Activated CD8-positive, alpha-beta memory T cell treated with anti-CD3 and anti-CD28 coated beads, Interleukin-2, amount 50 U/mL, for 1 hour (primary cell): ENCODE measurements around the gene GIT1.
"Not testable (repeated sequence)": the region's sequence is repeated elsewhere in the genome, so short reads cannot be mapped to it uniquely, and the experiment has no call there.

Experiments
- DNase-seq: peaks from one replicate; pipeline ENCODE4 v3.0.0-alpha.2; 2020; ENCODE audit errors: extremely low read depth

The GIT1 gene

DNA sequence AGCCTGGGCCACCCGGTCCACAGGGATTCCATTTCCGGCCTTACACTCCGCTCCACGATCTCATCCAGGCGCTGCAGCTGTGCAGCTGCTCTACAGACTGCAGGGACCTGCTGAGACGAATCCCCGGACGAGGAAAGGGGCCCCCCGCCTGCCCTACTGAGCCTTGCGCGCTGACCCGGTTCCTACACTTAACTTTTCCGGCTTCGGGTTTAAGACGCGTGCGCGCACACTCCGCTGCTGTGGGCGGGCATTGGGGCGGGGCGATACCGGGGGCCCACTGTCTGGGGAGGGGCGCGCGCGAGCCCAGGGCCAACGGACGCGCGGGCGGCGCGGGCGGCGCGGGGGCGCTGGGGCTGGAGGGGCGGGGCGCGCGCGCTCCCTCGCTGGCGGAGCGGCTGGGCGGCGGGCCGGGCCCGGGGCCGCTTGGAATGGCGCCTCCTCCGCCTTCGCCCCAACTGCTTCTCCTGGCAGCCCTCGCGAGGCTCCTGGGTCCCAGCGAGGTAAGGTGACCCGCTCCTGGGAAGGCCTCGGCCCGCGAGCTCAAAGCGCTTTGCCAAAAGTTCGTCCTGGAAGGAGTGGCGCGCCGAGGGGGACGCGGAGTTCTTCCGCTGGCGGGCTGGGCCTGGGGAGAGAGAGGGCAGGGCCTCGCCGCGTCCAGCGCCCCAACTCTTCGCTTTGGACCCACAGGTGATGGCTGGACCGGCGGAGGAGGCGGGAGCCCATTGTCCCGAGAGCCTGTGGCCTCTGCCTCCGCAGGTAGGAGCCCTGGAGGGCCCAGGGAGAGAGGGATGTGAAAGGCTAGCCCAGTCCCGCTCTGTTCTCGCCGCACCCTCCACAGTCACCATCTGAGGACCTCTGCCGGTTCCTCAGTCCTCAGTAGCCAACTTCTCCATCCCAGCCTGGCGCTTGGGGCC lies 20.9 kb downstream of the GIT1 start, which contains the start of gene TP53I13:
Gene TP53I13 (plus strand): TSS at position 371 of the 914 bp plus-strand sequence. CDS start 58 bp downstream, at position 429.
- DNase-seq: peak; percentile 58

DNA sequence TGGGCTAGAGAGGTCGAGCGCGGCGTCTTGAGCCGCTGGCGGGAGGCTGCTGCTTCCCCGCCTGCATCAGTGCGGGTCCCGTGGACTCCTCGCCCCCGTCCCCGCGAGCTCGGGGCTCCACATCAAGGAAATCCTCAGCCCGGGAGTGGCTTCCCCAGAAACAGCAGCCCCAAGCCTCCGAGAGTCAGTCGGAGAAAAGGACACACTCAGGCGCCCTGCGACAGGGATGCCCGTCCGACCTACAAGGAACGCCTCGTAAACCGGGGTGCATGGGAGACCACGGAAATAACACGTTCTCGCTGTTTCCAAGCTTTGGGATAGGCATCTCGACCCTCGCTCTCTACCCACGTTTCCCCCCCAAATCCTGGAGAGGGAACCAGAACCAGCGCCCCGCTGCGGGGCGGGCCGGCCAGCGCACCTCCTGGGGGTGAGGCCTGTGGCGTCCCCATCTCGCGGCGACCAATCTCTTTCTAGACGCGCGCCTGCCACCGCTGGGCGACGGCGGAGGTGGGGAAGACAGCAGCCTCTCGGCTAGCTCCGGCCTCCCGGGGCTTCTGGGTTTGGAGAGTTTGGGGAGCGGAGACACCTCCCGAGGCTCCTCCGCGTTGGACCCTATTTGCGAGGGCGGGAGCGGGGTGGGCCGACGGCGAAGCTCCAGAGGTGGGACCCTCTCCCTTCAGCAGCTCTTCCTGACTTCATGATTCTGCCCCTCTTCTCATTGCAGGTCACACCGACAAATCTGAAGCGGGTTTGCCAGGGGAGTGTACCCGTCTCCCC lies 21.7 kb downstream of the GIT1 start:
- no peak for DNase-seq

DNA sequence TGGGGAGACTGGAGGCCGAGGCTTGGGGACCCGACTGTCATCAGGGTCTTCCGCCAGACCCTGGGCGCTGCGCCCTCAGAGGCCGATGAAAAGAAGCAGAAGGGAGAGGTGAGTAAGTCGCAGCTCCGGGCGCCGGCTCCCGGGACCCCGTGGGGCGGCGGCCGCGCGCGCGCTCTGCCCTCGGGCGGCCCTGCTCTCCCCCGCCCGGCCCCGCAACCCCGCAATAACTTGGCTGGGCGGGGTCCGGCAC lies 22.2 kb downstream of the GIT1 start:
- no peak for DNase-seq

DNA sequence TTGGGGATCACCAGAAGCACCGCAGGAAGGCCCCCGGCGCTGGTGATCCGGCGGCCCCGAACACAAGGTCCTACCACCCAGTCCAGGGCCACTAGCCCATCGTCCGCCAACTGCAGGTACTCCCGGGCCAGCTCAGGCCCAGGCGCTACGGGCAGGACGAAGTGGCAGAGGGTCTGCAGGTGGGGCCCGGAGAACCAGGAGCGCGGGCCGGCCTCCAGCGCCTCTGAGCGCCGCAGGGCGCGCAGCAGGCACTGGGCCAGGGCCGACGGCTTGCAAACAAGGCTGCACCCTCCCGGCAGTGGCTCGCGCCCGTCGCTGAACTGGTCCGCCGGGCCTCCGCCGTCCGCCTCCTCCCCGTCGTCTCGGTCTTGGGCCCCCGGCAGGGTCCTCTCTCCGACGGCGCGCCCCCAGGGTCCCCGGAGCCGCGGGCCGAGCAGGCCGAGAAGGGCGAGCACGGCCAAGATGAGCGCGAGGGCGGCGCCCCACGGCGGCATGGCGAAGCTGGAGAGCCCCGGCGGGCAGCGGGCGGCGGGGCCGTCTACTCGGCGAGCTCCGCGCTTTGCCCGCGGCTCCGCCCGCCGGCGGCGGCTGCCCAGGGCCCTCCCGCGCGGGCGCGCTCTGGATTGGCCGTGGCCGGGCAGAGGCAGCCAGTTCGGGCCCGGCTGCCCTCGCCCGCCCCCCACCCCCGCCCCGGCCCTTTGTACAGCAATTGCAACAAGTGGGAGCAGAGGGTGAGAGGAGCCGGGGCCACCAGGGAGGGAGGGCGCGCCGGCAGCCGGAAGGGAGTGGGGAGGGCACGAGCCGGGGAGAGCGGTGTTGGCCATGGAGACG lies 22.8 kb downstream of the GIT1 start, which contains the start of gene ABHD15:
Gene ABHD15 (minus strand): TSS at position 565 of the 831 bp plus-strand sequence. CDS start 71 bp downstream, at position 494.
- DNase-seq: no peak

DNA sequence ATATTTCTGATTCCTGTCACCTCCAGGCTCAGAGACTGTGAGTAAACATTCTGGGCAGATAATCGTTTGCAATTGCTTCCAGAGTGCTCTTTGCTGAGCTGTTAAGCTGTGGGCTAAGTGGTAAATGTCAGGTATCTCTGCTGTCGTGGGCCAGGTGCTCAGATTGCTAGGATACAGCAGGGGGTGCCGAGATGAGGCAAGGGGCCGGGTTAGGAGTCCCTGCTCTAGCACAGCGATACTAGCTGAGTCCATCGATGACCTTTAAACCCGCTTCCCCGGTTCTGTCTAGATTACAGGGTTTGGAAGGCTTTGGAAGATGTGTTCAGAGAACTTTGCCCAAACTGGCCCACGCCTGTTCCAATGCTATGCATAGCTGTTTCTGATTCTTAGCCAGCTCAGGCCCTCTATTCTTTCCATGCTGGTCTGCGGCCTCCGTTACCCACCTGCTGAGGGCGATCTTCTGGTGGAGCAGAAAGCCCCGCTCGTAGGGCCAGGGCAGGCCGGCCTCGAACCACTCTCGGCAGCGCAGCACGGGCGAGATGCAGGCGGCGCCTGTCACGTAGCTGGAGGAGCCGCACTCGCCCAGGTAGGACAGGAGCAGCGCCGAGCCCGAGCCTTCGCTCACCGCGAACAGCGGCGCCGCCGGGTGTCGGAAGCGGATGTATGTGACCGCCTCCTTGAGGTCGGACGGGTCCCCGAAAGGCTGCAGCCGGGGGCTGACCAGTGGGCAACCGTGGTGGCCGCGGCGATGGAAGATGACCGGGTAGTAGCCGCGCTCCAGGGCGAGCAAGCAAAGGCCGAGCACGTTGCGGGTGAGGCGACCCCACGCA lies 23.6 kb downstream of the GIT1 start:
- no peak for DNase-seq

DNA sequence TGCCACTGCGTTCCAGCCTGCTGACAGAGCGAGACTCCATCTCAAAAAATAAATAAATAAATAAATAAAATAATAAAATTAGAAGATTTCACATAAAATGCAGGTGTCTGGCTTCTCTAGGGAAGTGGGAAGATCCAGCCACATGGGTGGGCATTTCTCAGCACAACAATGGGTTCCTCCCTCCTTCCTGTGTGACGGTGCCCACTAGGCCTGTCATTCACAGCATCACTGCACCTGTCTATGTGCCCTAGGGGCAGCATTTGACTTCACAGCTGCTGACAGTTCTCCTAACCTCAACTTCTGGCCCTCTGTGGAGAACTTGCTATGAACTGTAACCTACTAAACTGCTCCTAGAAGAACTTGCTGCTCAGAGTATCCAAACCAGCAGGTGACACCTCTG lies 25.6 kb downstream of the GIT1 start:
- DNase-seq: no peak

DNA sequence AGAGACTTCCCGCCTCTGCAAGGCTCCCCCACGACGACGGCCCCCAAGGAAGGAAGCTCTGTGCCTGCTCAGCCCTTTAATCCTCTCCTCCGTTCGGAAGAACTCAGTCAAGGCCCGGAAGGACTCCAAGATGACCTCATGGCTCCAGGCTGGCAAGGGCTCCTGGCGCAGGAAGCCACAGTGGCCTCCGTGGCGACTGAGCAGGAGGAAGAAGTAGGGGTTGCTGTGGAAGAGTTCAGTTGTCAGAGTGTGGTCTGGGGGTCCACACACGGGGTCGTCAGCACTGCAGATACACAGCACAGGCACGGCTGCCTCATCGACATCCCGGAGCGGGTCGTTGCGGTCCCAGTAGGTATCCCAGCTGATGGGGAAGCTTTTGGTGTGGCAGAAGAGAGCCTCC lies 26.8 kb downstream of the GIT1 start:
- no peak for DNase-seq

DNA sequence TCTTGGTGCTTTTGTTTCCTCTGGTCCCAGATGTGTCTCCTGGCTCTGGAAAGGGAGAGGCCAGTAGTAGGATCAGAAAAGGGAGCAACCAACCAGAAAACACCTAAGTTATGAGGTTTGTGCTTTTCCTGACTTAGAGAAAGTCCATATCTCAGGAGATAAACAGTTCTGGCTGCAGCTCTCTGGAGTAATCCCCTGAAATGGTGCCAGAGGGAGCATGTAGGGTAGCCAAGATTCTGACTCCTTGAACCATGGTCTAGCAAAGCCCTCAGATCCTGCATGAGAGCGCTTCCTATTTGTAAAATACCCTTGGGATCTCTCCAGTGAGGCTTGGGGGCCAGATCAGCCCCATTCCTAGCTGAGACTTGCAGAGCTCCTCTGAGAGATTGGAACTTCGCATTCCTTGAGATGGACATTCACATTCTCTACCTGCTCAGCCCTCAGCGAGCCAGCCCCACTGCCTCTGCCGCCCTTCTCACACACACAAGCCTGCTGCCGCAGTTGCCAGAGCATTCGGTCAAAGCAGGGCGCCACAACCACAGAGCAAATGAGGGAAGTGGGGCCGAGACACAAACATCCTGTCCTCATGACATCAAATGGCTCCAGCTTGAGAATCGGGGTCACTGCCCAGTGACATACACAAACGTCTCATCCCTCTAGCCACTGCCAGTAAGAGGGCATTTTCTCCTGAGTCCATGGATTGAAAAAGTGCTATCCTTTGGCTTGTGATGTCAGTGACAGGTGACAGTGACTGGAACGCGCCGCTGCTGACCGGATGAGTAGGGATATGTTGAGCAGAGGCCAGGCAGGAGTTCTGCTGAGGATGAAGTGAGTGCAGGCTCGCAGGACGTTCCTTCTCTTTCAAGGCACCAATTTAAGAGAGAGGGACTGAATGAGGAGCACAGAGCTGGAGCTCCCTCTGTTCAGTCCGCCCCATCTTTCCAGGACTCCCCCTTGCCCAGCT lies 27.6 kb downstream of the GIT1 start:
- no peak for DNase-seq

DNA sequence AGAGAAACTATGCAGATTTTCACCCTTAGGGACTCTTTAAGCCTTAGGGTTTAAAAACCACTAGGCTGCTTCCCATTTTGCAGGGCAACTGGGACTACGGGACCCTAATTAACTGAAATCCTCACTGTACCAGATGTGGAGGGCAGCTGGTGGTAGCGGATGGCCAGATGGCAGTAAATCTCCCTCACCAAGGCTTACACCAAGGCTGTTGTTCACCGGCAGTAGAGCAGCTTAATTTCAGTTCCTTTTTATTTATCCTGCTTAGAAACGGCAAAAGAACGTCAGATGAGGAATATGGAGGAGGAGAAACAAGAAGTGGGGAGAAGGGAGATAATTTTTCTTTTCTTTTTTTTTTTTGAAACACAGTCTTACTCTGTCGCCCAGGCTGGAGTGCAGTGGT lies 29.1 kb downstream of the GIT1 start:
- DNase-seq: no peak

DNA sequence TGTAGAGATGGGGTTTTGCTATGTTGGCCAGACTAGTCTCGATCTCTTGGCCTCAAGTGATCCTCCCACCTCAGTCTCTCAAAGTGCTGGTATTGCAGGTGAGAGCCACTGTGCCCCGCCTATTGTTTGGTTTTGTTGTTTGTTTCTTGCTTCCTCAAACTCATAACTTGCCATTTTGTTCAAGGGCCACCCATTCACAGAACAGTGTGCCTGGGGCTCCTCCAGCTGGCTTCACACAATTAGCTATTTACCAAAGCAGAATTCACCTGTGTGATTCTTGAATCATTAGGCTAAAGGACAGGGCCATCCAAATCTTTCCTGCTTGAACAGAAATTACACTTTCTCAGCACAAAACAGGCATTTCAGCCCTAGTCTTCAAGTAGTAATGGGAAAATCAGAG lies 29.8 kb downstream of the GIT1 start:
- no peak for DNase-seq

DNA sequence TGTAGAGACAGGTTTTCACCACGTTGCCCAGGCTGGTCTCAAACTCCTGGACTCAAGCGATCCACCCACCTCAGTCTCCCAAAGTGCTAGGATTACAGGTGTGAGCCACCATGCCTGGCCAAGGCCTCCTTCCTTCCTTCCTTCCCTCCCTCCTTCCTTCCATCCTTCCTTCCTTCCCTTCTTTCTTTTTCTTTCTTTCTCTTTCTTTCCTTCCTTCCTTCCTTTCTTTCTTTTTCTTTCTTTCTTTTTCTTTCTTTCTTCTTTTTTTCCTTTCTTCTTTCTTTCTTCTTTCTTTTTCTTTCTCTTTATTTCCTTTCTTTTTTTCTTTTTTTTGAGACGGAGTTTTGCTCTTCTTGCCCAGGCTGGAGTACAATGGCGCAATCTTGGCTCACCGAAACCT lies 31.3 kb downstream of the GIT1 start:
- not testable (repeated sequence) for DNase-seq

DNA sequence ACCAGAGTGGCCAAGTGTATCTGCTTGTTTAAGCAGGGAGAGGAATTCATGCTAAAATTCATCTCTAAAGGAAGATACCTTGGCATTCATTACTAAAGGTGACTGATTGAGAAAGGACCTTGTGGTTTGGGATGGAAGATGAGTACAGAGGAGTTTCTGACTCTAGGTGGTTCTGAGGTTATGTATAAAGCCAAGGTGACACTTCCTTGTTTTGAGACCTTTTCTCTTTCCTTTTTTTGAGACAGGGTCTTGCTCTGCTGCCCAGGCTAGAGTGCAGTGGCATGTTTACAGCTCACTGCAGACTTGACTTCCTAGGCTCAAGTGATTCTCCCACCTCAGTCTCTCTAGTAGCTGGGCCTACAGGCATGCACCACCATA lies 31.7 kb downstream of the GIT1 start:
- no peak for DNase-seq

DNA sequence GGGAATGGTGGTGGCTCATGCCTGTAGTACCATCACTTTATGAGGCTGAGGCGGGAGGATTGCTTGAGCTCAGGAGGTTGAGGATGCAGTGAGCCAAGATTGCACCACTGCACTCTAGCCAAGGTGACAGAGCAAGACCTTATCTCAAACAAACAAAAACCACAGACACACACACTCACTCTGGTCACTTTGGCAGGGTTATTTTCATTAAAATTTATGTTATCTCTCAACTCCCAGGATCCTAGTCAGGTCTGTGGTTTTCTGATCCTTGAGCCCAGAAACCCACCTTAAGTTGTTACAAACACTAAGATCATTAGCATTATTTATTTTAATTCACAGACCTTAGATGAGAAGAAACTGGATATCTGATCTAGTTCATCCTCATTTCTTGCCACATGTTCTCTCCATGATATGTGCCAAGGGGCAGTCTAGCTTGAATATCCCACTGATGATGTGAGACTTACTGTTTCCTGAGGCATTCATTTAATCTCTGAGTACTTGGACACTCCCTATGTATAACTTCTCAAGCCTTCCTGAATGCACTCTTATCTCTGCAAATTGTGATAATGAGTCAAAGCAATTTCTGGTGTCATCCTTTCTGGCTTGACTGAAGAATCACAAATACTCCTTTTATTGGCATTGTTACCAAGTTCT lies 32.2 kb downstream of the GIT1 start:
- no peak for DNase-seq

DNA sequence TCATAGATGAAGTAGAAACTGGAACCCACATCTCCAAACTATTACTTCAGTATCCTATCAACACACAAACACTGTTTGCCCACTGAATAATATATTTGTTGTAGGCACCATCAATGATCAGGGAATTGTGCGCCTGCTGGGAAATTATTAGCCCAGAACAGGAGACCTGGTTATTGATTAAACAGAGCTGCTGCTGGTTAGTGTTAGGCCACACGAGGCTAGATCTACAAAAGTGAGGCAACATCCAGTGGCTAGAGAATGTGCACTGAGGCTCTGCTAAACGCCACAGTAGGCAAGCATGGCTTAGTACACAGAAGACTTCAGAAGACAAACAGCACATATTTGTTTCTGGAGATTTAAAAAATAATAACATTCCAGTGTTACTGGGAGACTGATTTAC lies 33.6 kb downstream of the GIT1 start:
- no peak for DNase-seq

DNA sequence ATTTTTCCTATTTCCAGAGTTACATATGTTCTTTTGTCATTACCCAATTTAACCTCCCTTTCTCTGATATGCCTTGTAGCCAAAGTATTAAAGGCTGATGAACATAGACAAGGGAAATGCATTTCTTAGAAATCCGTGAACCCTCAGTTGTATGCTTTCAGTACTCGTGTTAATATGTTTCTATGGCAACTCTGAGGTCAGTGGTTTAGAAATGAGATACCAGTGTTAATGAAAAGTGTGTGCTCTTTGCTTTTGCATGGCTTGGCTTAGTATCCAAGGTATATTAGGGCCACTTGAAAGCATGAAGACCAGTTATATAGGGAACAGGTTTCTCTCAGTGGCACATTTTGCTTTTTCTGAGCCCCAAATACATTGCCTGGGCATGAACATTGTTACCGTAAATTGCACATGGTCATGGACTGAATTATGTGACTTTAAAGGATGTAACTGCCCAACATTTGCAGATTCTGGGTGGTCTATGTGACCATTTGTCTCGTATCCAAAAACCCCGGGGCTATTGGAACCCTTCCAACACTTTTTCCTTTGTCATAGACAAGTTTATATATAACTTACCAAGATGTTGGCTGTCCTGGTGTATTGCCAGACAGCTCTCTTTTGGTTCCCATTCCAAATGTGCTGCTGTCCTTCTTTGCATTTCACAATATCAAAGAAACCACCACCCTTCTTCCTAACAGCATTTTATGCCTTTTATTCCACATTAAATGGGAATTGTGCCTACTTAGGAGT lies 40.1 kb downstream of the GIT1 start:
- DNase-seq: no peak

DNA sequence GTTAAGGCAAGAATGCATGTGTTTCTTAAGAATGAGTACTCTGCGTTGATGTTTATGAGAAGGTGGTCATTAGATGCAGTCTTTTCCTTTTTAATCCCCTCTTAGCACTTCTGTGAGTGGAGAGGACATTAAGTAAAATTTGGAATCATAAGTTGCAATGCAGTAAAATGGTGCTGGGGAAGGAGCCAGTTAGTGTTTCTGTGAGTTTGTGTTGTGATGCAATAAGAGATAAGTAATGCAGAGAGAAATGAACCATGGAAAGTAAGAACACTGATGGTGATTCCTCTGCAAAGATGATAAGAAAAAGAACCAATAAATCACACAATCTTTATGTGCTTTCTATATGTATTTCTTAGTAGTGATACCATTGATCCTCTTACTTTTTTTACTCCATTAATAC lies 42.6 kb downstream of the GIT1 start:
- no peak for DNase-seq

DNA sequence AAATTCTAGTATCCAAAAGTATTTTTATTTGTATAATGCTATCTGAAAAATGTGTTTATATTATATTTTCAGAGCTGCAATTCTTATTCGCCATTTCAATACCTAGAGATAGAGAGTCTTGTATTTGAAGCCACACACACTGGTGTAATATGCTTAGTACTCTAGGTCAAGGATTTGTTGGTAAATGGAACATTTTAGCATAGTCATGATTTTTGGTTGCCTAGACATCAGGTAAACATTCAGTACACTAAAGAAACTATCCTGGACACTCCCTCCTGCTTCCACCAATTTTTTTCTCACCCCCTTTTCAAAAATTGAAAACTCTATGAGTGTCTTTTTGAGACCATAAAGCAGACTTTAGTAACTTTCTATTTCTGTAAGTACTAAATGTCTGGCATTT lies 43.4 kb downstream of the GIT1 start:
- no peak for DNase-seq

DNA sequence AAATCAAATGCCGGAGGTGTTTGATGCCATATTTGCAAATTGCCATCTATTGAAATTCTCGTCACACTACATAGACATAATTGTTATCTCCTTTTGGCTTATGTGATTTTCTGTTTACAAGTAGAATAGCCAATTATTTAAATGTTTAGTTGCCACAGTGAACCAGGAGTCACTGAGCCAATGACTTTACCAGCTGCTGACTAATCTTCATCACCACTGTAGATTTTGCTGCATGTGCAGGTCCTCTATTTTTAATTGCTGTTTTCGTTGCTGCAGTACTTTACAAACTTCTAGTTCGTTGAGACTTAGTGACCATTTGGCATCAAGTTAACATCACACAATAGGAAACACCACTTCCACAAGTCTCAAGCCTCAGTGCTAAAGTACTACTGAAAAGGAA lies 45.4 kb downstream of the GIT1 start:
- DNase-seq: no peak

DNA sequence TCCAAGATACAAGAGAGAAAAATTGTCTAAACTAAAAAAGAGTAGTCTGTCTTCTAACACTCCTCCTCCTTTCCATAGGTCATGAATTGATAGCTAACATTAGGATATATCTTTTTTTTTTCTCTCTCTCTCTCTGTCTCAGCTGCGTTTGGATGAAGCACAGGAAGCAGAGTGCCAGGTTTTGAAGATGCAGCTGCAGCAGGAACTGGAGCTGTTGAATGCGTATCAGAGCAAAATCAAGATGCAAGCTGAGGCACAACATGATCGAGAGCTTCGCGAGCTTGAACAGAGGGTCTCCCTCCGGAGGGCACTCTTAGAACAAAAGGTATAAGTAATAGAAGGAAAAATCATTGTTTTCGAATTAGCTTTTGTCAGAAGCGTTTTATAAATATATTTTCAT lies 55.5 kb downstream of the GIT1 start:
- DNase-seq: no peak
